Sigmoid colon (tissue), 4 donors: Measurements from ENCODE around the gene CEBPG.

ENCODE experiments used
- CTCF ChIP-seq, 4 experiments: fragments of 450-650 bp in 3 of 4; fragments of 200-600 bp in 1 of 4; IDR thresholded peaks; one replicate each; pipeline ENCODE4 v1.5.1; 2016 to 2019; ENCODE audit warnings: antibody characterized with exemption in 4 of 4, mild to moderate bottlenecking in 3 of 4, moderate library complexity in 2 of 4
- POLR2A ChIP-seq, 2 donors: fragments of 450-650 bp; IDR thresholded peaks; one replicate each; pipeline ENCODE4 v1.6.1; 2016; ENCODE audit warnings: antibody characterized with exemption in 2 of 2, mild to moderate bottlenecking in 2 of 2, moderate library complexity in 2 of 2
- POLR2AphosphoS5 ChIP-seq, 4 donors: sonication (generic); formaldehyde crosslinking; IDR thresholded peaks; one replicate each; pipeline ENCODE4 v1.6.1; 2017; ENCODE audit warnings: antibody characterized with exemption in 4 of 4

GRCh38 chr19:33333151-33333550 lies 40.4 kb upstream of the CEBPG start:
- no peak for TF ChIP-seq POLR2AphosphoS5 (IDR thresholded peaks at IDR 0.05)
- no peak for TF ChIP-seq CTCF (IDR thresholded peaks at IDR 0.05)
- no peak for TF ChIP-seq POLR2A (IDR thresholded peaks at IDR 0.05)
